Measurements from ENCODE around the gene JAG1.

DNA sequence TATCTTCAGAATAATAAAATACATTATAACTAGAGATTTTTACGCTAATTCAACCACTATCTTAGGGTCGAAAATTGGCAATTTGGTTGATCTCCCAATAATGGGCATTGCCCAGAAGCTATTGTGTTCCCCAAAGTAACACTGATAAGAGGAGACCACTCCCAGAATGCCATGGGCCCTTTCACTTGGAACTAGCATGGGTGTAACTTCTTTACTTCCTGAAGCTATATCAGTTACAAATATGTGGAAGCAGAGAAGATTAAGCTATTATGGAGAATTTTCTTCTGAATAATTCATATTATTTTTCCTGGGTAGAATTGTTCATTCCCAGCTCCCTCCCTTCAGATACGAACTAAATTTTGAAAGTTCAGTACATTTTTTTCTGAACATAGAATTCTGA is 48.2 kb upstream of the JAG1 start:
- TF ChIP-seq, protein P1, sequence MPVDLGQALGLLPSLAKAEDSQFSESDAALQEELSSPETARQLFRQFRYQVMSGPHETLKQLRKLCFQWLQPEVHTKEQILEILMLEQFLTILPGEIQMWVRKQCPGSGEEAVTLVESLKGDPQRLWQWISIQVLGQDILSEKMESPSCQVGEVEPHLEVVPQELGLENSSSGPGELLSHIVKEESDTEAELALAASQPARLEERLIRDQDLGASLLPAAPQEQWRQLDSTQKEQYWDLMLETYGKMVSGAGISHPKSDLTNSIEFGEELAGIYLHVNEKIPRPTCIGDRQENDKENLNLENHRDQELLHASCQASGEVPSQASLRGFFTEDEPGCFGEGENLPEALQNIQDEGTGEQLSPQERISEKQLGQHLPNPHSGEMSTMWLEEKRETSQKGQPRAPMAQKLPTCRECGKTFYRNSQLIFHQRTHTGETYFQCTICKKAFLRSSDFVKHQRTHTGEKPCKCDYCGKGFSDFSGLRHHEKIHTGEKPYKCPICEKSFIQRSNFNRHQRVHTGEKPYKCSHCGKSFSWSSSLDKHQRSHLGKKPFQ (tag by site-specific recombination; IDR thresholded peaks at IDR 0.05): no peak
- TF ChIP-seq ZFP69B (tag by site-specific recombination; IDR thresholded peaks at IDR 0.05) (no peak), KLF1 (tag by site-specific recombination; IDR thresholded peaks at IDR 0.05) (no peak), ZNF274 (IDR thresholded peaks at IDR 0.05; ENCODE audit: low read length) (no peak), ZNF274 (tag by site-specific recombination; IDR thresholded peaks at IDR 0.05; ENCODE audit: borderline replicate concordance) (no peak), ZNF629 (tag by site-specific recombination; IDR thresholded peaks at IDR 0.05) (no peak), ZNF776 (tag by site-specific recombination; IDR thresholded peaks at IDR 0.05; ENCODE audit: borderline replicate concordance) (no peak), SP2 (tag by site-specific recombination; IDR thresholded peaks at IDR 0.05) (no peak), ZBTB8A (tag by site-specific recombination; IDR thresholded peaks at IDR 0.05) (no peak)
- TF ChIP-seq, protein P2, sequence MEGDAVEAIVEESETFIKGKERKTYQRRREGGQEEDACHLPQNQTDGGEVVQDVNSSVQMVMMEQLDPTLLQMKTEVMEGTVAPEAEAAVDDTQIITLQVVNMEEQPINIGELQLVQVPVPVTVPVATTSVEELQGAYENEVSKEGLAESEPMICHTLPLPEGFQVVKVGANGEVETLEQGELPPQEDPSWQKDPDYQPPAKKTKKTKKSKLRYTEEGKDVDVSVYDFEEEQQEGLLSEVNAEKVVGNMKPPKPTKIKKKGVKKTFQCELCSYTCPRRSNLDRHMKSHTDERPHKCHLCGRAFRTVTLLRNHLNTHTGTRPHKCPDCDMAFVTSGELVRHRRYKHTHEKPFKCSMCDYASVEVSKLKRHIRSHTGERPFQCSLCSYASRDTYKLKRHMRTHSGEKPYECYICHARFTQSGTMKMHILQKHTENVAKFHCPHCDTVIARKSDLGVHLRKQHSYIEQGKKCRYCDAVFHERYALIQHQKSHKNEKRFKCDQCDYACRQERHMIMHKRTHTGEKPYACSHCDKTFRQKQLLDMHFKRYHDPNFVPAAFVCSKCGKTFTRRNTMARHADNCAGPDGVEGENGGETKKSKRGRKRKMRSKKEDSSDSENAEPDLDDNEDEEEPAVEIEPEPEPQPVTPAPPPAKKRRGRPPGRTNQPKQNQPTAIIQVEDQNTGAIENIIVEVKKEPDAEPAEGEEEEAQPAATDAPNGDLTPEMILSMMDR (tag by site-specific recombination; IDR thresholded peaks at IDR 0.05): no peak

Data from HEK293 (cell line).